Natural killer cell treated with Interleukin-12 subunit alpha and Interleukin-12 subunit beta and Interleukin-15 and Interleukin-18, amount 100 ng/mL, for 72 hours (primary cell): Measurements from ENCODE around the gene GRAMD1B. TPM values are rescaled to one million over a fixed set of nuclear protein-coding genes. Genes with fewer than 3 reads are reported as not detected.

Experiments used
- ATAC-seq, 2 donors: fragments of 150-1000 bp; cut with Tn5 transposase in 1 of 2; sonication (Bioruptor Pico), chemical (Tn5 transposase) in 1 of 2; 2 replicates each; pipeline ENCODE4 v1.10.0; 2021
- DNase-seq: peaks from one replicate; pipeline ENCODE4 v3.0.0; 2022; ENCODE audit warnings: low spot score
- H3K27ac Mint-ChIP-seq, 2 donors: 1 replicate in 1 of 2; 2 replicates in 1 of 2; pipeline ENCODE4 v1.8.0; 2022; ENCODE audit warnings: mixed read lengths in 2 of 2, mild to moderate bottlenecking in 1 of 2, moderate library complexity in 1 of 2
- H3K27me3 Mint-ChIP-seq, 2 donors: 1 replicate in 1 of 2; 2 replicates in 1 of 2; pipeline ENCODE4 v1.8.0; 2022; ENCODE audit warnings: mixed read lengths in 2 of 2
- H3K36me3 Mint-ChIP-seq: one replicate; pipeline ENCODE4 v1.8.0; 2022; ENCODE audit warnings: mixed read lengths
- H3K4me1 Mint-ChIP-seq, 2 donors: 1 replicate in 1 of 2; 2 replicates in 1 of 2; pipeline ENCODE4 v1.8.0; 2022; ENCODE audit warnings: low read depth in 2 of 2, mixed read lengths in 2 of 2, mild to moderate bottlenecking in 1 of 2
- H3K4me3 Mint-ChIP-seq: one replicate; pipeline ENCODE4 v1.8.0; 2022; ENCODE audit warnings: mixed read lengths
- H3K9me3 Mint-ChIP-seq: 2 replicates; pipeline ENCODE4 v1.8.0; 2022; ENCODE audit warnings: mixed read lengths
- total RNA-seq, 2 donors: library from RNA; stranded (reverse); gene quantifications; one replicate each; pipeline ENCODE4 v1.2.3, GENCODE V29; 2022

Gene GRAMD1B
- total RNA-seq, 2 donors from 2014 or later = 20.3 to 104 TPM

DNA sequence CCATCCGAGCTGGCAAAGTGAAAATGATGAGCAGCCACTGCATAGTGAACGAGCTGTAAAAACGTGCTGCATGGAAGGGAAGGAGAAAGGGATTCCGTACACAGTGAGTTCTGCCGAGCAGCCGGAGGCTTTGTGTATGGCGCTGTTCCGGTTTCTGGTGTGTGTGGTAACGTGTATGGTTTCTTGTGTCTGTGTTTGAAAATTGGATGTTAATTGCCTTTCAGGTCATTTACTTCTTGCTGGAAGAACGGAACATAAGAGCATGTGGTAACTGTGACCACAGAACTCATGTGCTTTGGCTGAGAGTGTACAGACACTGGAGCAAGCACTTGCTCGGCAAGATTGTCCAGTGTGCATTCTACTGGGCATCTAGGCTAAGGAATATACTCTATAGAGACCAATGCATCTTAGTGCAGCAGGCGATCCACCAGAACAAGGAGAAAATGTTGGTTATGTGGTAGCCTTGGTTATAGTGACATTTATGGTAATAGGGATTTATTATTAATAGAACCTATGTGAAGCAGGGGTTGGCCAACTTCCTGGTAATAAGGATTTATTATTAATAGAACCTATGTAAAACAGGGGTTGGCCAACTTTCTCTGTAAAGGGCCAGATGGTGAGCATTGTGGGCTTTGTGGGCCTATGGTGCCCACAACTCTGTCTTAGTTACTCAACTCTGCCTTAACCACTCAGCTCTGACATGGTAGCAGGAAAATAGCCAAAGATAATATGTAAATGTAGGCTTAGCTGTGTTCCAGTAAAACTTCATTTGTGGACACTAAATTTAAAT, 49.2 kb downstream of the GRAMD1B start:
- H3K9me3 Mint-ChIP-seq = no peaks in the 10 kb centered on the region
- peak overlapping the region; percentile 62 for H3K4me3 Mint-ChIP-seq
- ATAC-seq = peak; percentile 57 to 72

DNA sequence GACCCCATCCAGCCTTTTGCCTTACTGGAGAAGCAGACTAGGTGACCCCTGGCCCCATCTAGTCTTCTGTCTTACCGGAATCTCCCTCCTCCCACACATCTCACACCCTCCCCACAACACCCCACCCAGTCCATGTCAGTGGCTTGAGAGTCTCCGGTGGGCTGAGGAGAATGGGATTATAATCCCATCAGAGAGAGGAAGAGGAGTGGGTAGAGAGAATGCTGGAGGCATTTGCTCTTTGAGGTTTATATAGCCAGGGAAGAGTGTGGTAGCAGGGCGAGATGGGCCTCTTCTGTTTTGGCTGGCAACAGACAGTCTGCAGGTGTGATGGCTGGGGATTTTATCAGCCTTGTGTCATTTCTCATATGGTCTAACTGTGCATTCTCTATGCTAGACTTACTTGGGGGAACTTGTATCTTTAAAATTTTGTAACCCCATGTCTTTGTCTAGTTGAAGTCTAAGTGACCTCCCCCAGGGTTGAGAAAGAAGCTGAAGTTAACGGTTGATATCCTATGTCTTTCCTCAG, 50.3 kb downstream of the GRAMD1B start:
- peak overlapping the region; percentile 72 for H3K4me3 Mint-ChIP-seq
- no peaks in the 10 kb centered on the region for H3K9me3 Mint-ChIP-seq
- no peaks in the 10 kb centered on the region for H3K36me3 Mint-ChIP-seq
- ATAC-seq = peak; percentile 62 to 69
- DNase-seq = no peak
- H3K27ac Mint-ChIP-seq = peak overlapping the region; percentile 49 to 50
- peaks cover 49 to 52% of the 10 kb centered on the region in 2 donors for H3K4me1 Mint-ChIP-seq
- H3K27me3 Mint-ChIP-seq = peaks cover 0 to 8% of the 10 kb centered on the region in 2 donors

More for the DNA sequence above, 49.2 kb downstream of the GRAMD1B start:
- Mint-ChIP-seq H3K27me3 (peaks cover 0 to 8% of the 10 kb centered on the region in 2 donors), H3K27ac (peak overlapping the region; percentile 76 to 91), H3K36me3 (no peaks in the 10 kb centered on the region), H3K4me1 (peaks cover 45 to 46% of the 10 kb centered on the region in 2 donors)
- DNase-seq = no peak

DNA sequence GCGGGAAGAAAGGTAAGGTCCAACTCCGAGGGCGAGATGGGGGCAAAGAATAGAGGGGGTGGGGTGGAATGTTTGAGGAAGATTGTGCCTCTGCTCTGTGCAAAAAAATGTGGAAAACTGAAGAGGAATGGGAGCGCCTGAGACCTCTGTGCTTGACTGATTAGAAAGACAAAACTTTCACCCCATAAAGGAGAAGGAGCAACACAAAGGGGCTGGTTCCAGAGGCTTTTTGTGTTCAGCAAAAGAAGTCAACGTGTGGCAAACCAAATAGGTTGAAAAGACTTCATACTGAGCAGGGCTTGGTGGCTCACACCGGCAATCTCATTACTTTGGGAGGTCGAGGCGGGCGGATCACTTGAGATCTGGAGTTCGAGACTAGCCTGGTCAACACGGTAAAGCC, 50.8 kb downstream of the GRAMD1B start:
- Mint-ChIP-seq H3K27ac (peak overlapping the region; percentile 49 to 50), H3K36me3 (no peaks in the 10 kb centered on the region), H3K27me3 (peaks cover 0 to 8% of the 10 kb centered on the region in 2 donors), H3K9me3 (no peaks in the 10 kb centered on the region), H3K4me1 (peaks cover 49 to 52% of the 10 kb centered on the region in 2 donors), H3K4me3 (peak overlapping the region; percentile 72)
- no peak for ATAC-seq
- no peak for DNase-seq

DNA sequence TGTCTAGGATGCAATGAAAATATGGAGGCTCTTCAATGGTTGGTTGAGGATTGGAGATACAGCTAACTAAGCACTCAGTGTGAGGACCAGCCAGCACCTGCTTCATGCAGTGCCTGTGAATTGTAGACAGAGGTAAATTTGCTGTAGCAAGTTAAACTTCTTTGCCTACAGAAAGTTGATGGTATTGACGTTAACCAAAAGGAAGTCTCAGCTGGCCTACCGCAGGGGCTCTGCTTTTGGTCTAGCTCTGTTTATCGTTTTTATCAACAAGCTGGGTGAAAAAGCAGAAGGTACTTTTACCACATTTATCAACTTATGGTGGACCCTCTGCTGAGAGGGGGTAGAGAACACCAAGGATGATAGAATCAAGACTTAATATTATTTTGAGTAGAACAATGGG, 51.6 kb downstream of the GRAMD1B start:
- no peaks in the 10 kb centered on the region for H3K36me3 Mint-ChIP-seq
- ATAC-seq (no peak), DNase-seq (no peak)
- no peaks in the 10 kb centered on the region for H3K9me3 Mint-ChIP-seq
- peak overlapping the region; percentile 72 for H3K4me3 Mint-ChIP-seq
- H3K4me1 Mint-ChIP-seq = peaks cover 49 to 52% of the 10 kb centered on the region in 2 donors
- H3K27me3 Mint-ChIP-seq = peaks cover 0 to 8% of the 10 kb centered on the region in 2 donors
- peak overlapping the region in 1 of 2 donors; percentile 49 for H3K27ac Mint-ChIP-seq

DNA sequence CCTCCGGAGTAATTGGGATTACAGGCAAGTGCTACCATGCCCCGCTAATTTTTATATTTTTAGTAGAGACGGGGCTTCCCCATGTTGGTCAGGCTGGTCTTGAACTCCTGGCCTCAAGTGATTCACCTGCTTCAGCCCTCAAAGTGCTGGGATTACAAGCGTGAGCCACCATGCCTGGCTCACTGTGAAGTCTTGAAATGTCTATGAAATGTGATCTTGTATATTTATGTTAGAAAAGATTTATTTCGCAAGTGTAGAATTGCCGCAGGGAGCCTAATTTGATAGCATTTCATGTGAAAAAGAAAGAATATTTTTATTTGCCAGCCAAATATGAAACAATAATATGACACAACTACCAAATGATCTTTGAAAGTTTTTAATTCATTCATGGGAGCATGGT, 52.1 kb downstream of the GRAMD1B start:
- Mint-ChIP-seq H3K27ac (no peak overlapping the region), H3K36me3 (no peaks in the 10 kb centered on the region), H3K4me1 (peaks cover 49 to 52% of the 10 kb centered on the region in 2 donors), H3K27me3 (peaks cover 0 to 8% of the 10 kb centered on the region in 2 donors), H3K9me3 (no peaks in the 10 kb centered on the region), H3K4me3 (no peak overlapping the region)
- DNase-seq = no peak
- no peak for ATAC-seq

DNA sequence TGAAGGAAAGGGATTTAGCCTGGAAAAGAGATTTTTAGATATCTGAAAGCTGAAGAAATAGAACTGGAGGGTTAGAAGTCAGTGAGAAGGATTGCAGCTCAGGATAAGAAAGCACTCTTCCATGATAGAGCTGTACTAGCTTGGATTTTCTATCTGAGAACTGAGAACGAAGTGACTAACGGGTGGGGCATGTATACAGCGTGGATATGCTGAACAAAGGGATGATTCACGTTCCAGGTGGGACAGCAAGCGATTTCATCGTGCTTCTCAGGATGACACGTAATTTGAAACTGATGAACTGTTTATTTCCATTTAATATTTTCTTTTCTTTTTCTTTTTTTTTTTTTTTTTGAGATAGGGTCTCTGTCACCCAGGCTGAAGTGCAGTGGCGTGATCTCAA, 53.0 kb downstream of the GRAMD1B start:
- Mint-ChIP-seq H3K27ac (no peak overlapping the region), H3K36me3 (no peaks in the 10 kb centered on the region), H3K27me3 (peaks cover 0 to 7% of the 10 kb centered on the region in 2 donors), H3K4me3 (no peak overlapping the region), H3K9me3 (no peaks in the 10 kb centered on the region), H3K4me1 (peaks cover 45 to 49% of the 10 kb centered on the region in 2 donors)
- DNase-seq = no peak
- ATAC-seq = no peak

DNA sequence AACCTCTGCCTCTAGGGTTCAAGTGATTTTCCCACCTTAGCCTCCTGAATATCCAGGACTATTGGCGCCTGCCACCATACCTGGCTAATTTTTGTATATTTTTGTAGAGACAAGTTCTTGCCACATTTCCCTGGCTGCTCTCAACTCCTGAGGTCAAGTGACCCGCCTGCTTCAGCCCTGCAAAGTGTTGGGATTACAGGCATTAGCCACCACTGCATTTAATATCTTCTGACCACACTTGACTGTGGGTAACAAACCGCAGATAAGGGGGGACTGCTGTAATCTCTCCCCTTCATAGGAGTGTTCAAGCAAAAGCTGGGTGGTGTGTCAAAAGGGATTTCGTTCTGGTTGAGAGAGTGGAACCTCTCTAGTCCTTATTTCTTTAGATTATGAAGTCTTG, 53.4 kb downstream of the GRAMD1B start:
- peaks cover 0 to 5% of the 10 kb centered on the region in 2 donors for H3K27me3 Mint-ChIP-seq
- no peak overlapping the region for H3K4me3 Mint-ChIP-seq
- ATAC-seq (no peak), DNase-seq (no peak)
- H3K9me3 Mint-ChIP-seq = no peaks in the 10 kb centered on the region
- no peak overlapping the region for H3K27ac Mint-ChIP-seq
- H3K36me3 Mint-ChIP-seq = no peaks in the 10 kb centered on the region
- peaks cover 41 to 45% of the 10 kb centered on the region in 2 donors for H3K4me1 Mint-ChIP-seq

DNA sequence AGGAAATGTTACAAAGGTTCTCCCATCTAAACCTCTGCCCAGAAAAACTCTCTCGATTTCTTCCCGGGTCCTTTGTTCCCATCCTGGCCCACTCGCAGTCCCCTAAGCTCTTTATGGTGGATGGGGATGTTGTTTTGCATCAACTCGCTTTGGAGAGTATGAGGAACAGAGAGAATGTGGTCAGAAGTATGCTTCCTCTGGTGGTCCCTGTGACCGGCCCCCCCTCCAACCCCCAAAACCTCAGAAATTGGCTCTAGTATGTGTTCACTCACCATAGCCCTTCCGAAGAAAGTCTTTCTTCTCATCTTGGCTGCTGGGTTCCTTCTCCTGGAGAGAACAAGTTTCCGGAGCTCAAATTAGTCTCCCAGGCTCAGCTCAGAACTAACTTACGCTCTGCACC, 54.4 kb downstream of the GRAMD1B start:
- DNase-seq = no peak
- Mint-ChIP-seq H3K4me1 (peaks cover 32 to 37% of the 10 kb centered on the region in 2 donors), H3K36me3 (no peaks in the 10 kb centered on the region), H3K27me3 (peaks cover 0 to 5% of the 10 kb centered on the region in 2 donors), H3K9me3 (no peaks in the 10 kb centered on the region), H3K4me3 (no peak overlapping the region), H3K27ac (no peak overlapping the region)
- no peak for ATAC-seq

DNA sequence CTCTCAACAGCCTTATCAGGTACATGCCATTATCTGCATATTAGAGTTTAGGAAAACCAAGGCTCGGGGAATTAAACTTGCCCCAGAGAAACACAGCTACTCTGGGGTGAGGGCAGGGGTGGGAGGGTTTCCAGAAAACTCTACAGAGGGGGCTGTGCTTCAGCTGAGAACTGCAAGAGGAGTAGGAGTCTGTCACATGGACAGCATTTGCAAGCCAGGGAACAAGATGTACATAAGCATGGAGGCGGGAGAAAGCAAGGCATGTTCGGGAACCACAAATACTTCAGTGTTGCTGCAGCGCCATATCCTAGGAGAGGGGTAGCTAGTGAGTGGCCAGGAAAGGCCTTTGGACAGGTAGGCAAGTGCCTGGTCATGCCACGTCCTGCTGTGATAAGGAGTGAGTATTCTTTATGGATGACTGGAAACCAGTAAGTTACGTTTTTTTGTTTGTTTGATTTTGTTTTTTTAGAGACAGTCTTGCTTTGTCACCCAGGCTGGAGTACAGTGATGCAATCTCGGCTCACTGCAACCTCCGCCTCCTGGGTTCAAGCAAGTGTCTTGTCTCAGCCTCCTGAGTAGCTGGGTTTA, 57.2 kb downstream of the GRAMD1B start:
- Mint-ChIP-seq H3K4me1 (peaks cover 11 to 20% of the 10 kb centered on the region in 2 donors), H3K9me3 (no peaks in the 10 kb centered on the region), H3K36me3 (no peaks in the 10 kb centered on the region), H3K4me3 (no peak overlapping the region), H3K27me3 (peaks cover 0 to 3% of the 10 kb centered on the region in 2 donors), H3K27ac (no peak overlapping the region)
- no peak for DNase-seq
- ATAC-seq = no peak

DNA sequence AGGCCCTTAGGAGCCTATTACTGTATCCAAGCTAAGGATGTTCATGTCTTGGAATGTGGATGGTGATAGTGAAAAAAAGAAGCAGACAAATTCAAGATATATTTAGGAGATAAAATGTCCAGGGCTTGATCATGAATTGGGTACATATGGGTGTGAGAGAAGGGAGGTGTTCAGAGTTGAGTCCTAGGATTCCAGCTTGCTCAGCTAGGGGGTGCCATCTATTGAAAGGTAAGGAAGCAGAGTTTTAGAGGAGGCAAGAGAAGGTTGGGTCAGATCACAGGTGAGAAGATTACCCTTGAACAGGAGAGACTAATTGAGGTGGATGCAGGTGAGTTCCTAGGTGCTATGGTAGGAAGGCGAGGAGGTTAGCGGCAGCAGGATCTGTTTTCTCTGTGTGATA, 60.5 kb downstream of the GRAMD1B start:
- Mint-ChIP-seq H3K9me3 (no peaks in the 10 kb centered on the region), H3K4me1 (no peaks in the 10 kb centered on the region), H3K36me3 (no peaks in the 10 kb centered on the region), H3K27ac (no peak overlapping the region), H3K4me3 (no peak overlapping the region), H3K27me3 (no peaks in the 10 kb centered on the region)
- no peak for ATAC-seq
- DNase-seq = no peak

DNA sequence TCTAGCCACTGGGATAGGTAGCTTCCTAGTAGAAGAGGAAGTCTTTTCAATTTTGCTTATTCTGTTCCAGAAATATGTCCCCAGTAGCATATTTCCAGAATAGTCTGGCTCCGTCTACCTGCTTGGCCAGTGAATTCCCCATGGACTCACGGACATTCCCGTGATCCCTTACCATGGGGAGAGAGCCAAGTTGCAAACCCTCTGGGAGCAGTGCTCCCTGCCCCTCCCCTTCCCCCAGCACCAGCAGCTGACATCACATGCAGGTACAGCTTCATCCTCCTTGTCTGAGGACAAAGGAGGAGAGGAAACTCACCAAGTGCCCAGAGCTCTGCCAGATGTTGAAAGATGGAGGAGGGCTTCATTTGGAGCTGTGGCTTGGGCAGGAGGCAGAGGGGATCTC, 61.2 kb downstream of the GRAMD1B start:
- Mint-ChIP-seq H3K4me1 (no peaks in the 10 kb centered on the region), H3K9me3 (no peaks in the 10 kb centered on the region), H3K27ac (no peak overlapping the region), H3K27me3 (no peaks in the 10 kb centered on the region), H3K36me3 (no peaks in the 10 kb centered on the region), H3K4me3 (no peak overlapping the region)
- DNase-seq (no peak), ATAC-seq (peak in 1 of 2 donors; percentile 31)

DNA sequence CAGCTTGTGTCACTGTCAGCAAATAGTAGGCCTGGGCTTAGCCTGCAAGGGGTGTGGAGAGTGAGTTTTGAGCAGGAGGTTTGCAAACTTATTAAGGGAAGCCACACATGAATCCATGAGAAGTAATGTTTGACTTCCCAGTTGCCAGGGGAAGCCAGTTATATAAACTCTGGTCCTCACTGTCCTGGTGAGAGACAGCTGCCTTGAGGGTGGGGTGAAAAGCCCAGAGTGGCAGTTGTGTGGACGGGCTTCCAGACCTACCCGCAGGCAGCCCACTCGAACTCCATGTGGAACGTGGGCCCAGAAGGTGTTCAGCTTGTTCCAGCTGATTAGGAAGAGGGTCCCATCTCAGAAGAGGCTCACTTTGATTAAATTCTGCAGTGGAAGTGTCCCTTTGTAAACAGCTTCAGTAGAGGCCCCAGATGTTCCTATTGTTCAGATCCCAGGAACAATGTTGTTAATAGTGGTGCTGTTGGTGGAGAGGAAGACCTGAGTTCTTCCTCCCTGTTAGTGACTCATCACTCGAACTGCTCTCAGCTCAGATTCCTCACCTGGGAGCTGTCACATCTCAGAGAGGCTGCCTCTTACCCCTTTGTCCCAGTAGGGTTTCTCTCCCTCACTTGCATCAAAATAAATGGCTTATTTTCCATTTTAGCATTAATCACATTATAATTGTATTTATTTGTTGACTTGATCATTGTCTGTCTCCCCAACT, 63.4 kb downstream of the GRAMD1B start:
- Mint-ChIP-seq H3K4me1 (no peaks in the 10 kb centered on the region), H3K27ac (no peak overlapping the region), H3K36me3 (no peaks in the 10 kb centered on the region), H3K4me3 (no peak overlapping the region), H3K9me3 (no peaks in the 10 kb centered on the region), H3K27me3 (no peaks in the 10 kb centered on the region)
- ATAC-seq (no peak), DNase-seq (no peak)

DNA sequence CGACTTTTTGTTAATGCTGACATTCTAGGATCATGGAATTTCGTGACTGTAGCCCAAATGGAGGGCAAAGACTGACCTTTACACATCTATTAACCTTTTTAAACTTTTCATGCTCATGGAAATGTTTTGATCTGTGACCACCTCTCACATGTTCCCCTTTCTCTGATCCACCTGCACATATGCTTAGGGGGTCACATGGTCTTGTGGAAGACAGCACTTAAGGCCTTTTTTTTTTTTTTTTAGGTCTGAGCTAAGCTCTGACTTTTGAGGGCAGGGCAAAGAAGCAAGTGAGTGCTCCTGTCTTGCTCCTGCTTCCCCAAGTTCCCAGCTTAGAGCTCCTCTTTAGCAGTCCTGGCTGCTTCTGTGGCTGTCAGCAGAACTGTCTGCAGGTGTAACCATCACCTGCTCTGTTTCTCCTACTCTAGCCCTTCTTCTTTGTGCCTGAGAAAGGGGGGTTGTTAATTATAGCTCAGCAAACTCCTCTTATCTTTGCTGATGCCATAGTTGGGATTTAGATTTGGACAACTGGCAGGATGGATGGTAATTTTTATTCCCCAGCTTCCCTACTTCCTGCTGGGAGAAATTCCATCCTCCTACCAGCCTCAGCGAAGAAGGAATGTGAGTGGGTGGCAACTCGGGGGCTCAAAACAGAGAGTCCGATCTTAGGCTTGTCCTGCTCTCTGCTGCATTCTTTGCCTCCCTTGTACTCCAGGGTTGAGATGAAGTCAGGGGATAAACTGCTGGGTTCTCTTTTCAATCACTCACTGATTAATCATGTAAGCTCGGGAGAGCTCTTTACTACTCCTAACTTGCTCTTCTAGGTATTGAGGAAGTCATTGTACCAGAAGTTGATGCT, 64.4 kb downstream of the GRAMD1B start:
- Mint-ChIP-seq H3K36me3 (no peaks in the 10 kb centered on the region), H3K4me1 (no peaks in the 10 kb centered on the region), H3K9me3 (no peaks in the 10 kb centered on the region), H3K27ac (no peak overlapping the region), H3K4me3 (no peak overlapping the region), H3K27me3 (no peaks in the 10 kb centered on the region)
- DNase-seq (no peak), ATAC-seq (no peak)
